Hepatocyte (in vitro differentiated cells): Measurements from ENCODE around the gene HDAC3.

ENCODE experiments used
- CTCF ChIP-seq: fragments of 200-600 bp; sonication (generic); IDR thresholded peaks from 2 replicates; pipeline ENCODE4 v1.5.1; 2016; ENCODE audit warnings: antibody characterized with exemption, mild to moderate bottlenecking; ENCODE audit not compliant: poor library complexity
- EZH2 ChIP-seq: fragments of 200-600 bp; sonication (generic); IDR thresholded peaks from 2 replicates; pipeline ENCODE4 v1.6.1; 2016; ENCODE audit warnings: antibody characterized with exemption, mild to moderate bottlenecking, borderline replicate concordance

- TF ChIP-seq CTCF (no peak), EZH2 (no peak)
These were observed 39.3 kb downstream of the HDAC3 start for GRCh38 chr5:141597394-141597793.
